CD4-positive, alpha-beta T cell (primary cell): ENCODE measurements around the gene MIOS. TPM values are rescaled to one million over a fixed set of nuclear protein-coding genes. Genes with fewer than 3 reads are reported as not detected.

Experiments
- total RNA-seq, 174 experiments: library from RNA in 2 of 174; stranded (reverse) in 2 of 174; gene quantifications; one replicate each; pipeline ENCODE4 v1.2.3 and lab custom pipeline; 2021 to 2026

MIOS gene
- total RNA-seq, 2 experiments from 2014 or later, result 30.8 to 33.3 TPM

Other genes starting within 250 kb of the MIOS start
- under 1 TPM in 1 of 2 experiments, not detected in 1; 0.22 TPM for gene COL28A1, start 31.0 kb upstream of the MIOS start, total RNA-seq
- gene UMAD1, start 73.9 kb downstream of the MIOS start, total RNA-seq, result 10 to 100 TPM; 11.0 to 15.3 TPM
- gene RPA3, start 151.7 kb downstream of the MIOS start, total RNA-seq, result 10 to 100 TPM; 32.9 to 36.5 TPM